Ureter (tissue), 1 donor: ENCODE data around the gene PALS2. TPM values are rescaled to one million over a fixed set of nuclear protein-coding genes. Genes with fewer than 3 reads are reported as not detected.
A peak's percentile ranks its signal among the peaks of the same experiment; 100 is the strongest.

Source experiments
- DNase-seq: peaks from one replicate; pipeline ENCODE4 v3.0.0-alpha.2; 2020; ENCODE audit warnings: low spot score
- total RNA-seq: library from RNA; stranded (reverse); gene quantifications from one replicate; pipeline ENCODE4 v1.2.4, GENCODE V29; 2023
- donor health status: DM: yes; HTN: yes; CAD: no.

The PALS2 gene, protein sequence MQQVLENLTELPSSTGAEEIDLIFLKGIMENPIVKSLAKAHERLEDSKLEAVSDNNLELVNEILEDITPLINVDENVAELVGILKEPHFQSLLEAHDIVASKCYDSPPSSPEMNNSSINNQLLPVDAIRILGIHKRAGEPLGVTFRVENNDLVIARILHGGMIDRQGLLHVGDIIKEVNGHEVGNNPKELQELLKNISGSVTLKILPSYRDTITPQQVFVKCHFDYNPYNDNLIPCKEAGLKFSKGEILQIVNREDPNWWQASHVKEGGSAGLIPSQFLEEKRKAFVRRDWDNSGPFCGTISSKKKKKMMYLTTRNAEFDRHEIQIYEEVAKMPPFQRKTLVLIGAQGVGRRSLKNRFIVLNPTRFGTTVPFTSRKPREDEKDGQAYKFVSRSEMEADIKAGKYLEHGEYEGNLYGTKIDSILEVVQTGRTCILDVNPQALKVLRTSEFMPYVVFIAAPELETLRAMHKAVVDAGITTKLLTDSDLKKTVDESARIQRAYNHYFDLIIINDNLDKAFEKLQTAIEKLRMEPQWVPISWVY
- total RNA-seq = 19.8 TPM

DNA sequence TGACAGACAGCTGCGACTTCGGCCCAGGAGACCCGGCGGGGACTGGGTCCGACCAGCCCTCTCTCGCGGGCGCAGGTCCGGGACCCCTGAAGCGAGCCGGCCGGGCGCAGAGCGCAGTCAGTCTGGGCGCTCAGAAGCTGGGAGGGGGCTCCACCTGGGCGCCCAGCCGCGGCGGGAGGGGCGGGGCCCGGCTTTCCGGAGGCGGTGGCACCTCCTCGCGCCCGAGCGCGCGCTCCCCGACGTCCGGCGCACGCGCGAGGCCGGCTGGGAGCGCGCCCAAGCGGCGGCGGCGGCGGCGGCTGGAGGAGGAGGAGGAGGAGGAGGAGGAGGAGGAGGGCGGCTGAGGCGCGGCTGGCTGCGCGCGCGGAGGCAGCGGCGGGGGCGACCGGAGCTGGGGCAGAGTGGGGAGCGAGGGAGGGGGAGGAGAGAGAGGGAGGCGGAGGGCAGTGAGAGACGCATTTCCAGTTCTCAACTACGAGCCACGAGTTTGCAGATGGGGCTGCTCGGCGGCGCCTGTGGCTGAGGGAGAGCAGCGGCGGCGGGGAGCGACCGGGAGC lies at the start of gene PALS2:
Gene PALS2, plus strand, starts transcription at position 456 of the 557 bp plus-strand sequence. CDS start 50,216 bp downstream, outside the sequence.
- DNase-seq = peak; percentile 65

GRCh38 chr7:24531255-24531654 lies 42.0 kb upstream of the PALS2 start:
- DNase-seq = no peak

- no peak for DNase-seq
Observed at GRCh38 chr7:24536682-24537081, 36.6 kb upstream of the PALS2 start.

DNA sequence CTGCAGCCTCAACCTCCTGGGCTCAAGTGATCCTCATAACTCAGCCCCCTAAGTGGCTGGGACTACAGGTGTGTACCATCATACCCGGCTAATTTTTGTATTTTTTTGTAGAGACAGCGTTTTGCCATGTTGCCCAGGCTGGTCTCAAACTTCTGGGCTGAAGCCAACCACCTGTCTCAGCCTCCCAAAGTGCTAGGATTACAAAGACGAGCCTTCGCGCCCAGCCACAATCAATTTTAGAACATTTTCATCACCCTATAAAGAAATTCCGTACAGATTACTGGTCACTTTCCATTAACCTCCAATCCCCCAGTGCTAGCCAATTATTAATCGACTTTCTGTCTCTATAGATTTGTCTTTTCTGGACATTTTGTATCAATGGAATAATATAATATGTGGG lies 32.3 kb upstream of the PALS2 start:
- DNase-seq = no peak

DNA sequence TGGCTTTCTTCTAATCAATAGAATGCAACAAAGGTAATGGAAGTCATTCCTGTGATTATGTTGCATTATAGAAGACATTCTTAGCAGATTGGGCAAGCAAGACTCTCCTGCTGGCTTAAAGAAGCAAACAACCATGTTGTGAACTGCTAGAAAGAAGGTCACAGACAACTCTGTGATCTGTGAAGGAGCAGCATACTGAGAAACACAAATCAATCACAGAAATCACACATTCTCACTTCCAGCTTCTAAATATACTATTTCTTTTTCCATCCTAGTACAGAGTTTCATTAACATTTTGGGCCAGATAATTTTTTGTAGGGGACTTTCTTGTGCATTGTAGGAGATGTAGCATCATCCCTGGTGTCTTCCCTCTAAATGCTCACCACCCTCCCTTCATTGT lies 28.0 kb upstream of the PALS2 start:
- no peak for DNase-seq

GRCh38 chr7:24548390-24548789 lies 24.9 kb upstream of the PALS2 start:
- DNase-seq = no peak

GRCh38 chr7:24549991-24550390 lies 23.3 kb upstream of the PALS2 start:
- no peak for DNase-seq

GRCh38 chr7:24555184-24555583 lies 18.1 kb upstream of the PALS2 start:
- DNase-seq = no peak

- no peak for DNase-seq
Observed at GRCh38 chr7:24555719-24556118, 17.5 kb upstream of the PALS2 start.

GRCh38 chr7:24560772-24561171 lies 12.5 kb upstream of the PALS2 start:
- no peak for DNase-seq

GRCh38 chr7:24566274-24566673 lies 7.0 kb upstream of the PALS2 start:
- no peak for DNase-seq

DNA sequence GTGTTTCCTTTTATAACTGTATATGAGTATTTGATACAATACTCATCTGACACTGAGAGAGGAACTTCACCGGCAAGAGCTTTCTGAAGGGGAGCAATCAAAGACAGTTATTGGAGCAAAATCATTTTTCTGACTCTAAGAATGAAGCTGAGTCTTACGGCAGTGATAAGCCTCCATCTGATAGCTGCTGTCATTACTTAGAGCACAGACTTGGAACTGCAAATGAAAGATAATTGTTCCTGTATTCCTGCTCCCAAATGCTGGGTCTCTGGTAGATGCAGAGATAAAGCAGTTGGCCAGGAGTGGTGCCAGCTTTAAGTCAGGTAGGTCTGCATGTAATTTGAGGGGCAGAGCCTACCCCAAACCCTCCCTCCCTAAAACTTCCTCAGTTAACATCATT lies 2.3 kb upstream of the PALS2 start:
- no peak for DNase-seq

- no peak for DNase-seq
Observed at GRCh38 chr7:24572016-24572392, 1.2 kb upstream of the PALS2 start.

GRCh38 chr7:24572393-24572996 lies 757 bp upstream of the PALS2 start:
- peak; percentile 42 for DNase-seq

GRCh38 chr7:24573554-24574338 lies 494 bp downstream of the PALS2 start:
- DNase-seq = peak; percentile 42

DNA sequence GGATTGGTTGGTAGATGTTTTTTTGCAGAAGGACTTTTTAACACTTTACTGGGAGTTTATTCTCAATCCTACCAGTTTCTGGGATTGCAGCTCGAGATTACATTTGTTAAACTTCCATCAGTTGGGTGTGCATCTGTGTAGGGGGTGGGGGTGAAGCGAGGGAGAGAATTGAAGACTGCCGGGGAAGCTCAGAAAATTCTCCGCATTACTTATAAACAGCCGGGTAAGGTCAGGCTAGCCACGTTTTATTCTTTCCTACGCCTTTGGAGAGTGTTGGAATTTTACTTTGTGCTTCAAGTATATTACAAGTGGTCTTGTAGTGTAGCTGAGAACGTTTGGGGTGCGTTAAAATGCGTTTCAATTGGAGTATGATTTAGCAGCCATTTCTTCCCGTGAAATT lies 1.1 kb downstream of the PALS2 start:
- DNase-seq = no peak

- no peak for DNase-seq
Observed at GRCh38 chr7:24574950-24575349, 1.7 kb downstream of the PALS2 start.

DNA sequence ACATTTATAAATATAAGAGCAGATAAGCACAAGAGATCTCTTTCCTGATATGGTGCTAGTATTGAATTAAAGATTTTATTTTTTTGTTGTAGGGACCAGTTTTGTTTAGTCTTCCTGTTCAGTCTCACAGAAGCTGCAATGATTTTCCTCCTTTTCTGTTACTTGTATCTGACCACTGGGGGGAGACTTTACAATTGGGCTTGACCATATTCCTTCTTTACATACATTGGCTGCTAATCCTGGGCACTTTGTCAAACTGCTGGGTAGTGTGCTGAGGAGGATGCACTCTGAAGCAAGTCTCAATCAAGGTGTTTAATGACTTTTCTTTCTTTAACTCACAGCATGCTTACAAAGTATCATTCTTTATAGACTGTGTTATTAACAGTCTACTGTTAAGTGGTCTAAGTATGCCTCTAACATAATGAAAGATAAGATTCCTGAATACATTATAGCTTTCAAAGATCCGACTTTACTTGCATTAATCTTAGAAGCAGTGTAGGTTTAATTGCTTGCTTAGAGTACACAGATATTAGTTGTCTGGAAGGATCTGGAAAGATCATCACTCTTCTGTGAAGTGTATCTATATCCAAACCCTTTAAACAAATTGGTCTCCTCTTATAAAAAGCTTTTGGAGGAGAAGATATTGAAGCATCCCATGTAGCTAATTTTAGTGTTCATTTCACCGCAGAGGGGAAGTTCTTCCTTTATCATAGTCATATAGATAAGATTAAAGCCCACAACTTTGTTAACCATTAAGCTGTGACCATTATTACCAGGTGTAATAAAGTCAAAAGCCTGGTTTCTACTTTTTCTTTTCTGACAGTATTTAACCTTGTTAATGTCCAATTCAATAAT lies 3.1 kb downstream of the PALS2 start:
- no peak for DNase-seq

GRCh38 chr7:24578052-24578451 lies 4.8 kb downstream of the PALS2 start:
- DNase-seq = no peak

GRCh38 chr7:24580283-24580946 lies 7.2 kb downstream of the PALS2 start:
- DNase-seq = no peak

DNA sequence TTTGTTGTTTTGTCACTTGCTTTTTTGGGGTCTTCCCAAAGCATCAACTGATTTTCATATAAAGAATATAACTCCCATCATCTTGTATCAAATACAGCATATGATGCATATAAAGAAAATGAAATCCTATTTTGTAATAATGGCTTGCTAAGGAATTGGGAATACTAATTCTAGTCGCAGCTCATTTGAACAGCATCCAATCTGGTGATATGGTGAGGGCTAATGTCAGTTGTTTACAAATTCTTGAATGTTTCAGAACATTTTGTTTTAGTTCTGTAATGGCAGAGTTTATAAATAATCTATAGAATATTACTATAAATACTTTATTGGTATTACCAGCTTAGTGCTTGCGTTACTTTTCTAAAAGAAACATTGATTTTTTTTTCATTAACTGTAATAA lies 8.9 kb downstream of the PALS2 start:
- no peak for DNase-seq
